Smooth muscle cell (in vitro differentiated cells): Measurements from ENCODE around the gene TMEM26. TPM values are rescaled to one million over a fixed set of nuclear protein-coding genes. Genes with fewer than 3 reads are reported as not detected.
"Not testable (repeated sequence)": the region's sequence is repeated elsewhere in the genome, so short reads cannot be mapped to it uniquely, and the experiment has no call there.

Experiments
- DNase-seq: peaks from one replicate; lab custom pipeline; 2025; ENCODE audit not compliant: unreplicated experiment; lab: John Stamatoyannopoulos, UW
- H2AFZ ChIP-seq: fragments of 200-600 bp; sonication (generic); 2 replicates; pipeline ENCODE4 v1.6.0; 2016; ENCODE audit warnings: antibody characterized with exemption, low read depth, mild to moderate bottlenecking
- H3F3A ChIP-seq: fragments of 200-600 bp; sonication (generic); 2 replicates; pipeline ENCODE4 v1.6.0; 2017; ENCODE audit warnings: antibody characterized with exemption, low read depth
- H3K27ac ChIP-seq: fragments of 200-600 bp; sonication (generic); 2 replicates; pipeline ENCODE4 v1.5.1; 2016; ENCODE audit warnings: low read depth, mild to moderate bottlenecking
- H3K27me3 ChIP-seq: fragments of 200-600 bp; sonication (generic); 2 replicates; pipeline ENCODE4 v1.6.1; 2016; ENCODE audit warnings: low read depth, mild to moderate bottlenecking
- H3K36me3 ChIP-seq: fragments of 200-600 bp; sonication (generic); 2 replicates; pipeline ENCODE4 v1.5.1; 2016; ENCODE audit warnings: low read depth
- H3K4me1 ChIP-seq: fragments of 200-600 bp; sonication (generic); 2 replicates; pipeline ENCODE4 v1.5.1; 2016; ENCODE audit warnings: low read depth
- H3K4me2 ChIP-seq: fragments of 200-600 bp; sonication (generic); 2 replicates; pipeline ENCODE4 v1.6.0; 2016; ENCODE audit warnings: mild to moderate bottlenecking
- H3K4me3 ChIP-seq: fragments of 200-600 bp; sonication (generic); 2 replicates; pipeline ENCODE4 v1.5.1; 2016; ENCODE audit warnings: mild to moderate bottlenecking
- H3K79me2 ChIP-seq: fragments of 200-600 bp; sonication (generic); 2 replicates; pipeline ENCODE4 v1.6.0; 2016; ENCODE audit warnings: low read depth, mild to moderate bottlenecking
- H3K9ac ChIP-seq: fragments of 200-600 bp; sonication (generic); 2 replicates; pipeline ENCODE4 v1.6.0; 2016; ENCODE audit warnings: low read depth
- H3K9me3 ChIP-seq: fragments of 200-600 bp; sonication (generic); replicated peaks from 2 replicates; pipeline ENCODE4 v1.5.1; 2016; ENCODE audit warnings: low read depth
- H4K20me1 ChIP-seq: fragments of 200-600 bp; sonication (generic); 2 replicates; pipeline ENCODE4 v1.6.0; 2016; ENCODE audit warnings: low read depth
- WGBS: methylation state at CpG from one replicate; pipeline ENCODE4 v1.1.7; 2016; ENCODE audit warnings: low lambda C conversion rate; 5-methylcytosine and 5-hydroxymethylcytosine counted together
- polyA plus RNA-seq: library from polyadenylated mRNA; unstranded; fragments of >200 nt; fragmentation: Nextera tagmentation; extraction: Ambion mirVana; gene quantifications from 2 replicates; pipeline ENCODE4 v1.2.1, GENCODE V29; 2016
- total RNA-seq: library from RNA; depleted of rRNA; stranded (reverse); fragments of >200 nt; gene quantifications from 2 replicates; pipeline ENCODE4 v1.2.3, GENCODE V29; 2014
- TF ChIP-seq, protein P1 (sequence below): fragments of 200-600 bp; sonication (generic); IDR thresholded peaks from 2 replicates; pipeline ENCODE4 v1.5.1; 2017; ENCODE audit warnings: borderline replicate concordance, mild to moderate bottlenecking, antibody characterized with exemption; ENCODE audit not compliant: insufficient read depth, poor library complexity, severe bottlenecking

Gene TMEM26
- total and polyA plus RNA-seq, 2 experiments from 2014 or later: not detected

DNA sequence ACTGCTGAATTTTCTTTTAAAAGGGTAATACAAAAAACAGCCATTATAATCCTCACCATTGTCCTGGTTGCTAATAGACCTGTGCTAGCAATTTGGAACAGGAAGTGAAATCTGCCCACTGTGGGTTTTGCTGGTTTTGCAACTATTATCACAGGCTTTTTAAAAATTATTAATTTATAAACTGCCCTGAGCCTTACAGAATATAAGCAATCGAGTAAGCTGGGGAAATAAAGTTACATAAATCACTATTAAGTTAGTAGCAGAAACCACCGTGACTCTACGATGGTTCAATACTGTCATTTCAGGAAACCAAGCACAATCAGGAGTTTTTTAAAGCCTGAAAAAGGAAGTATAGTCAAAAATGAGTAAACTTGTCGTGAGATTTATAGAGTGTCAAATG is 62.3 kb downstream of the TMEM26 start:
- Histone ChIP-seq H3F3A (no peaks in the 10 kb centered on the region), H3K4me1 (no peaks in the 10 kb centered on the region), H2AFZ (no peak overlapping the region), H4K20me1 (no peaks in the 10 kb centered on the region), H3K4me3 (no peak overlapping the region), H3K36me3 (no peaks in the 10 kb centered on the region), H3K9me3 (no peaks in the 10 kb centered on the region), H3K27me3 (no peaks in the 10 kb centered on the region), H3K79me2 (no peaks in the 10 kb centered on the region), H3K4me2 (no peak overlapping the region), H3K9ac (no peak overlapping the region), H3K27ac (no peak overlapping the region)
- TF ChIP-seq, protein P1, sequence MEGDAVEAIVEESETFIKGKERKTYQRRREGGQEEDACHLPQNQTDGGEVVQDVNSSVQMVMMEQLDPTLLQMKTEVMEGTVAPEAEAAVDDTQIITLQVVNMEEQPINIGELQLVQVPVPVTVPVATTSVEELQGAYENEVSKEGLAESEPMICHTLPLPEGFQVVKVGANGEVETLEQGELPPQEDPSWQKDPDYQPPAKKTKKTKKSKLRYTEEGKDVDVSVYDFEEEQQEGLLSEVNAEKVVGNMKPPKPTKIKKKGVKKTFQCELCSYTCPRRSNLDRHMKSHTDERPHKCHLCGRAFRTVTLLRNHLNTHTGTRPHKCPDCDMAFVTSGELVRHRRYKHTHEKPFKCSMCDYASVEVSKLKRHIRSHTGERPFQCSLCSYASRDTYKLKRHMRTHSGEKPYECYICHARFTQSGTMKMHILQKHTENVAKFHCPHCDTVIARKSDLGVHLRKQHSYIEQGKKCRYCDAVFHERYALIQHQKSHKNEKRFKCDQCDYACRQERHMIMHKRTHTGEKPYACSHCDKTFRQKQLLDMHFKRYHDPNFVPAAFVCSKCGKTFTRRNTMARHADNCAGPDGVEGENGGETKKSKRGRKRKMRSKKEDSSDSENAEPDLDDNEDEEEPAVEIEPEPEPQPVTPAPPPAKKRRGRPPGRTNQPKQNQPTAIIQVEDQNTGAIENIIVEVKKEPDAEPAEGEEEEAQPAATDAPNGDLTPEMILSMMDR: no peak
- DNase-seq: no peak
- 66% methylated on average over 4 of the region's 4 CpGs for WGBS

DNA sequence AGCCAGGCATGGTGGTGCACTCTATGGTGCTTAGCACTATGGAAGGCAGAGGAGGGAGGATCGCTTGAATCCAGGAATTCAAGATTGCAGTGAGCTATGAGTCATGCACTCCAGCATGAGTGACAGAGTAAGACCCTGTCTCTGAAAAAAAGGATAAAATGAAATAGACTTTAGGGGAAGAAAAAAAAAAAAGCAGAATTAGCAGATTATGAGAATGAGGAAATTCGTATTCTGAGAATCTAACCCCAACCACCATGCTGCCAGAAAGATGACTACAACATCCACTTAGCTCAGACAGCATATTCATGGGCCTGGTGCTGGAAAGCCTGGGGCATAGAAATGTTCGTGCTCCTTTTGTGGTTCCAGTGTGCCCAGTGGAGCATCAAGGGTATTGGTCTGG is 63.3 kb downstream of the TMEM26 start:
- Histone ChIP-seq H3K4me2 (no peak overlapping the region), H3K4me1 (no peaks in the 10 kb centered on the region), H3K9me3 (no peaks in the 10 kb centered on the region), H3F3A (no peaks in the 10 kb centered on the region), H3K27me3 (no peaks in the 10 kb centered on the region), H3K79me2 (no peaks in the 10 kb centered on the region), H3K36me3 (no peaks in the 10 kb centered on the region), H2AFZ (no peak overlapping the region), H4K20me1 (no peaks in the 10 kb centered on the region), H3K4me3 (no peak overlapping the region), H3K9ac (no peak overlapping the region), H3K27ac (no peak overlapping the region)
- no peak for DNase-seq
- TF ChIP-seq, protein P1: no peak
- WGBS: 66% methylated on average over 3 of the region's 3 CpGs

DNA sequence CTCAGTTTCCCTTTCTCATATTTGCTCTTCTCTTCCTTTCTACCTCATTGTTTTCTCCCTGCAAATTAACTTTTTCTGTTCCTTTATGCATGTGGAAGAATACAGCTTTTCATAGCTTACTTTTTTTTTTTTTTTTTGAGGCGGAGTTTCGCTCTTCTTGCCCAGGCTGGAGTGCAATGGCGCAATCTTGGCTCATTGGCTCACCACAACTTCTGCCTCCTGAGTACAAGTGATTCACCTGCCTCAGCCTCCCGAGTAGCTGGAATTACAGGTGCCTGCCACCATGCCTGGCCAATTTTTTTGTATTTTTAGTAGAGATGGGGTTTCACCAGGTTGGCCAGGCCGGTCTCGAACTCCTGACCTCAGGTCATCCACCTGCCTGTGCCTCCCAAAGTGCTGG is 64.2 kb downstream of the TMEM26 start:
- not testable (repeated sequence) for H3K9me3 ChIP-seq, H3K4me2 ChIP-seq, H3K9ac ChIP-seq, H3K27ac ChIP-seq, H4K20me1 ChIP-seq, H3K4me1 ChIP-seq, H3F3A ChIP-seq, H3K27me3 ChIP-seq, H2AFZ ChIP-seq, DNase-seq, H3K4me3 ChIP-seq, H3K36me3 ChIP-seq, H3K79me2 ChIP-seq
- 98% methylated on average over 6 of the region's 6 CpGs for WGBS

DNA sequence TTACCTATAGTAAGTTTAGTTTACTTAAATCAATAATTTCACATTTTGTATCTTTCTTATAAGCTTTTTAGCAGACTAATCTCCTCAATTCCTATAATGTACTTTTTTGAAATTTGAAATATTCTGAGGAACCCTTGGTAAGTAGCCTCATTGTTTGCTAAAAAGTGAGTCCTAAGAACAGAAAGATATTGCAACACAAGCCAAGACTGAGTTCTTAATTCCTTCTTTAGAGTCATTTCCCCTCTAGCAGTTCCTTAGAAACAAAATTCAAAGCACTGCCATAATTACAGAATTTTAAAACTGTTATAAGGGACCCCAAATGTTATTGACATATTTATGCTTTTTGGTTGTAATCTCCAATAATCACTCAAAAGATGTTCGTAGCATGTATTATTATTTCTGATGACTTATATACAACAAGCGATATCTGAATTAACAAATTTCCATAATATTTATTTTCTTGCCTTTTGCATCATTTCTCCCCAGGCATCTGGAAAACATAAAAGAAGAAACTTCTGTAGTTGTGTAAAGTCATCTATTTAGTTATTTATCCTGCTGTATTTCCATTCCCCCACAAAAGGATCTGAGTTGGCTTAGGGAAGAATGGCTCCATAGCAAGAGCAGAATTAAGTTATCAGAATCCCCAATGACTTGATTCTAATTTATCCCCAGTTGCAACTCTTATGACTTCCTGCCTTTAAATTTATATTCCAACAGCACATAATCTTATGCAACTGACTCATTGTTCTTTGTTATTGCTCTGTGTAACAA is 67.8 kb downstream of the TMEM26 start:
- Histone ChIP-seq H3K27me3 (no peaks in the 10 kb centered on the region), H2AFZ (no peak overlapping the region), H3K4me1 (no peaks in the 10 kb centered on the region), H4K20me1 (no peaks in the 10 kb centered on the region), H3K9ac (no peak overlapping the region), H3K9me3 (no peaks in the 10 kb centered on the region), H3K79me2 (no peaks in the 10 kb centered on the region), H3K27ac (no peak overlapping the region), H3K36me3 (no peaks in the 10 kb centered on the region), H3F3A (no peaks in the 10 kb centered on the region), H3K4me3 (no peak overlapping the region), H3K4me2 (no peak overlapping the region)
- TF ChIP-seq, protein P1: no peak
- 96% methylated on average over 2 of the region's 2 CpGs for WGBS
- no peak for DNase-seq

DNA sequence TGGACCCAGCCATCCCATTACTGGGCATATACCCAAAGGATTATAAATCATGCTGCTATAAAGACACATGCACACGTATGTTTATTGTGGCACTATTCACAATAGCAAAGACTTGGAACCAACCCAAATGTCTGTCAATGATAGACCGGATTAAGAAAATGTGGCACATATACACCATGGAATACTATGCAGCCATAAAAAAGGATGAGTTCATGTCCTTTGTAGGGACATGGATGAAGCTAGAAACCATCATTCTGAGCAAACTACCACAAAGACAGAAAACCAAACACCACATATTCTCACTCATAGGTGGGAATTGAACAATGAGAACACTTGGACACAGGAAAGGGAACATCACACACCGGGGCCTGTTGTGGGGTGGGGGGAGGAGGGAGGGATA is 72.0 kb downstream of the TMEM26 start:
- not testable (repeated sequence) for H3K27me3 ChIP-seq, H2AFZ ChIP-seq, H3K9ac ChIP-seq, H4K20me1 ChIP-seq, H3K9me3 ChIP-seq, DNase-seq, H3K4me3 ChIP-seq, H3K36me3 ChIP-seq, H3K79me2 ChIP-seq, H3K4me1 ChIP-seq, H3F3A ChIP-seq, H3K27ac ChIP-seq, H3K4me2 ChIP-seq
- WGBS: 90% methylated on average over 3 of the region's 3 CpGs
